Measurements from ENCODE around the gene TBC1D4.
A peak's percentile ranks its signal among the peaks of the same experiment; 100 is the strongest.
"Not testable (repeated sequence)": the region's sequence is repeated elsewhere in the genome, so short reads cannot be mapped to it uniquely, and the experiment has no call there.

Gene TBC1D4

DNA sequence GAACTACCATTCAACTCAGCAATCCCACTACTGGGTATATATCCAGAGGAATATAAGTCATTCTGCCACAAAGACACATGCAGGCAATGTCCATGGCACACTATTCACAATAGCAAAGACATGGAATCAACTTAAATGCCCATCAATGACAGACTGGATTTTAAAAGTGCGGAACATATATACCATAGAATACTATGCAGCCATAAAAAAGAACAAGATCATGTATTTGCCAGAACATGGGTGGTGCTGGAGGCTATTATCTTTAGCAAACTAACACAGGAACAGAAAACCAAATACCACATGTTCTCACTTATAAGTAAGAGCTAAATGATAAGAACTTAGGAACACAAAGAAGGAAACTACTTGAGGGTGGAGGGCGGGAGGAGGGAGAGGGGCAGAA lies 47.8 kb downstream of the TBC1D4 start:
- not testable (repeated sequence) for H2BK120ac ChIP-seq (ENCODE audit: low read depth, low read length); H4K8ac ChIP-seq (ENCODE audit: low read length); H2AK5ac ChIP-seq (ENCODE audit: low read length, severe bottlenecking); H4K91ac ChIP-seq (ENCODE audit: low read length); H3K27me3 ChIP-seq (ENCODE audit: control insufficient read depth in 1 of 2, insufficient read depth in 1 of 2, low read length in 2 of 2); H3K4me2 ChIP-seq (ENCODE audit: low read length, poor library complexity, severe bottlenecking); H3K4ac ChIP-seq (ENCODE audit: low read depth in 1 of 2, low read length in 2 of 2); H3K23ac ChIP-seq (ENCODE audit: low read length in 2 of 2); H3K4me3 ChIP-seq (ENCODE audit: insufficient read depth in 1 of 2, low read depth in 1 of 2, low read length in 2 of 2); H2BK15ac ChIP-seq (ENCODE audit: low read depth, poor library complexity, severe bottlenecking); H3K14ac ChIP-seq (ENCODE audit: low read length in 2 of 2); H2BK5ac ChIP-seq (ENCODE audit: low read depth, low read length, poor library complexity, severe bottlenecking); H3K27ac ChIP-seq (ENCODE audit: low read length, poor library complexity, severe bottlenecking); DNase-seq; H3K18ac ChIP-seq (ENCODE audit: low read depth in 1 of 2, low read length in 2 of 2); H3K36me3 ChIP-seq (ENCODE audit: control insufficient read depth in 1 of 2, insufficient read depth in 2 of 2, low read depth in 1 of 2, low read length in 2 of 2); H3K4me1 ChIP-seq (ENCODE audit: control insufficient read depth, insufficient read depth, low read depth, low read length); H2BK12ac ChIP-seq (ENCODE audit: low read length in 2 of 2); H3K9ac ChIP-seq (ENCODE audit: low read length); H3K79me1 ChIP-seq (replicated peaks; ENCODE audit: low read length, poor library complexity, severe bottlenecking); H3K9me3 ChIP-seq (ENCODE audit: control insufficient read depth, low read length); H2AFZ ChIP-seq (ENCODE audit: low read depth, low read length)
- WGBS = 93% methylated on average over 2 of the region's 2 CpGs

DNA sequence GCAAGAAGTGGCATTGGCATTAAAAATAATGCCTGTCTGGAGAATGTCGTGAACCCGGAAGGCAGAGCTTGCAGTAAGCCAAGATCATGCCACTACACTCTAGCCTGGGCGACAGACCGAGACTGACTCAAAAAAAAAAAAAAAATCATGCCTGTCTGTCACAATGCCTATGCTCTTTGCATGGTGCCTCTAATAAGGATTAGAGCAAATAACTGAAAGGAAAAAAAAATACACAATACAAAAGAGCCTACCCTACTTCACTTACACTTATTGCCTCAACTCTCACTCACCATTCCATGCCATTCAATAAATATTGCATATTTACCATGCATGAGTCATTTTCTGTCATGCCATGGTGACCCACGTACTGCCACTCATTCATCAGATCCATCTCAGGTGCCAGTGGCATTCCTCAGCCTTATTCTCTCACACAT lies 49.1 kb downstream of the TBC1D4 start:
- H3K79me1 ChIP-seq (replicated peaks; ENCODE audit: low read length, poor library complexity, severe bottlenecking) = peaks cover 5% of the 10 kb centered on the region
- H3K4me2 ChIP-seq (ENCODE audit: low read length, poor library complexity, severe bottlenecking) = no peak overlapping the region
- no peak overlapping the region for H3K27ac ChIP-seq (ENCODE audit: low read length, poor library complexity, severe bottlenecking)
- no peak overlapping the region for H2BK120ac ChIP-seq (ENCODE audit: low read depth, low read length)
- no peak overlapping the region for H3K4ac ChIP-seq (ENCODE audit: low read depth in 1 of 2, low read length in 2 of 2)
- H3K14ac ChIP-seq (ENCODE audit: low read length in 2 of 2) = no peak overlapping the region
- H4K8ac ChIP-seq (ENCODE audit: low read length) = no peak overlapping the region
- H3K23ac ChIP-seq (ENCODE audit: low read length in 2 of 2) = no peak overlapping the region
- H2AFZ ChIP-seq (ENCODE audit: low read depth, low read length) = no peak overlapping the region
- no peak overlapping the region for H3K9ac ChIP-seq (ENCODE audit: low read length)
- no peaks in the 10 kb centered on the region for H3K4me1 ChIP-seq (ENCODE audit: control insufficient read depth, insufficient read depth, low read depth, low read length)
- H3K4me3 ChIP-seq (ENCODE audit: insufficient read depth in 1 of 2, low read depth in 1 of 2, low read length in 2 of 2) = no peak overlapping the region
- H2BK12ac ChIP-seq (ENCODE audit: low read length in 2 of 2) = no peak overlapping the region
- H4K91ac ChIP-seq (ENCODE audit: low read length) = no peak overlapping the region
- H2BK5ac ChIP-seq (ENCODE audit: low read depth, low read length, poor library complexity, severe bottlenecking) = no peak overlapping the region
- peak overlapping the region in 1 of 2 experiments; percentile 33 for H3K18ac ChIP-seq (ENCODE audit: low read depth in 1 of 2, low read length in 2 of 2)
- H2AK5ac ChIP-seq (ENCODE audit: low read length, severe bottlenecking) = no peak overlapping the region
- H3K36me3 ChIP-seq (ENCODE audit: control insufficient read depth in 1 of 2, insufficient read depth in 2 of 2, low read depth in 1 of 2, low read length in 2 of 2) = no peaks in the 10 kb centered on the region
- 96% methylated on average over 5 of the region's 5 CpGs for WGBS
- no peaks in the 10 kb centered on the region for H3K9me3 ChIP-seq (ENCODE audit: control insufficient read depth, low read length)
- DNase-seq = no peak
- H3K27me3 ChIP-seq (ENCODE audit: control insufficient read depth in 1 of 2, insufficient read depth in 1 of 2, low read length in 2 of 2) = no peaks in the 10 kb centered on the region
- no peak overlapping the region for H2BK15ac ChIP-seq (ENCODE audit: low read depth, poor library complexity, severe bottlenecking)

DNA sequence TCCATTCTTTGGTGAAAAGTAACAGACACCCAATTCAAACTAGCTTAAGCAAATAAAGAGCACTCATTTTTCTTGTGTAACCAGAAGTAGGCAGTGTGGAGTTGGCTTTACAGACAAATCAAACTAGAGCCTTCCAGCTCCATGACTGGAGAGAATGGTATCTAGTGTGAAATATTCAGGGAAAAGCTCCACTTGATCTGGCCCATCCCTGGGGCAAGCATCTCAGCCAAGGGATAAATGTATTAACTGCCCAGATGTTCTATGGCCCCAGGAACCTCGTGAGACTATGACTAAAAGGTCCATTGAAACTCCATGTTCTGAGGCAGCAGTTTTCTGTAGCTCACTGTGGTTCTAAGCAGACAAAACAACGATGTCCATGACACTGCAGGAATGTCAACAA lies 49.9 kb downstream of the TBC1D4 start:
- Histone ChIP-seq H4K91ac (ENCODE audit: low read length) (no peak overlapping the region), H3K36me3 (ENCODE audit: control insufficient read depth in 1 of 2, insufficient read depth in 2 of 2, low read depth in 1 of 2, low read length in 2 of 2) (no peaks in the 10 kb centered on the region), H2BK12ac (ENCODE audit: low read length in 2 of 2) (no peak overlapping the region), H3K79me1 (replicated peaks; ENCODE audit: low read length, poor library complexity, severe bottlenecking) (peaks cover 5% of the 10 kb centered on the region), H3K4me1 (ENCODE audit: control insufficient read depth, insufficient read depth, low read depth, low read length) (no peaks in the 10 kb centered on the region), H2AFZ (ENCODE audit: low read depth, low read length) (no peak overlapping the region), H2BK15ac (ENCODE audit: low read depth, poor library complexity, severe bottlenecking) (no peak overlapping the region), H2AK5ac (ENCODE audit: low read length, severe bottlenecking) (no peak overlapping the region), H3K4me3 (ENCODE audit: insufficient read depth in 1 of 2, low read depth in 1 of 2, low read length in 2 of 2) (no peak overlapping the region), H3K4me2 (ENCODE audit: low read length, poor library complexity, severe bottlenecking) (no peak overlapping the region), H3K4ac (ENCODE audit: low read depth in 1 of 2, low read length in 2 of 2) (no peak overlapping the region), H4K8ac (ENCODE audit: low read length) (no peak overlapping the region), H3K27me3 (ENCODE audit: control insufficient read depth in 1 of 2, insufficient read depth in 1 of 2, low read length in 2 of 2) (no peaks in the 10 kb centered on the region), H3K18ac (ENCODE audit: low read depth in 1 of 2, low read length in 2 of 2) (no peak overlapping the region), H3K9me3 (ENCODE audit: control insufficient read depth, low read length) (no peaks in the 10 kb centered on the region), H2BK120ac (ENCODE audit: low read depth, low read length) (no peak overlapping the region), H2BK5ac (ENCODE audit: low read depth, low read length, poor library complexity, severe bottlenecking) (no peak overlapping the region), H3K23ac (ENCODE audit: low read length in 2 of 2) (no peak overlapping the region), H3K14ac (ENCODE audit: low read length in 2 of 2) (no peak overlapping the region), H3K27ac (ENCODE audit: low read length, poor library complexity, severe bottlenecking) (no peak overlapping the region), H3K9ac (ENCODE audit: low read length) (no peak overlapping the region)
- DNase-seq = peak; percentile 47
- WGBS = 73% methylated on average over 1 of the region's 2 CpGs

GRCh38 chr13:75430436-75431209 lies 51.3 kb downstream of the TBC1D4 start:
- H3K4me2 ChIP-seq (ENCODE audit: low read length, poor library complexity, severe bottlenecking) = no peak overlapping the region
- no peak overlapping the region for H2AK5ac ChIP-seq (ENCODE audit: low read length, severe bottlenecking)
- no peak overlapping the region for H2BK12ac ChIP-seq (ENCODE audit: low read length in 2 of 2)
- no peaks in the 10 kb centered on the region for H3K9me3 ChIP-seq (ENCODE audit: control insufficient read depth, low read length)
- H3K27me3 ChIP-seq (ENCODE audit: control insufficient read depth in 1 of 2, insufficient read depth in 1 of 2, low read length in 2 of 2) = no peaks in the 10 kb centered on the region
- no peak overlapping the region for H2BK120ac ChIP-seq (ENCODE audit: low read depth, low read length)
- no peaks in the 10 kb centered on the region for H3K36me3 ChIP-seq (ENCODE audit: control insufficient read depth in 1 of 2, insufficient read depth in 2 of 2, low read depth in 1 of 2, low read length in 2 of 2)
- 97% methylated on average over 8 of the region's 8 CpGs for WGBS
- no peak for DNase-seq
- H2AFZ ChIP-seq (ENCODE audit: low read depth, low read length) = no peak overlapping the region
- H3K4me1 ChIP-seq (ENCODE audit: control insufficient read depth, insufficient read depth, low read depth, low read length) = no peaks in the 10 kb centered on the region
- no peak overlapping the region for H3K27ac ChIP-seq (ENCODE audit: low read length, poor library complexity, severe bottlenecking)
- H3K4me3 ChIP-seq (ENCODE audit: insufficient read depth in 1 of 2, low read depth in 1 of 2, low read length in 2 of 2) = peak overlapping the region in 1 of 2 experiments; percentile 48
- H3K14ac ChIP-seq (ENCODE audit: low read length in 2 of 2) = no peak overlapping the region
- H2BK15ac ChIP-seq (ENCODE audit: low read depth, poor library complexity, severe bottlenecking) = no peak overlapping the region
- H3K79me1 ChIP-seq (replicated peaks; ENCODE audit: low read length, poor library complexity, severe bottlenecking) = peaks cover 5% of the 10 kb centered on the region
- no peak overlapping the region for H2BK5ac ChIP-seq (ENCODE audit: low read depth, low read length, poor library complexity, severe bottlenecking)
- H4K8ac ChIP-seq (ENCODE audit: low read length) = no peak overlapping the region
- H3K23ac ChIP-seq (ENCODE audit: low read length in 2 of 2) = no peak overlapping the region
- no peak overlapping the region for H3K4ac ChIP-seq (ENCODE audit: low read depth in 1 of 2, low read length in 2 of 2)
- H3K18ac ChIP-seq (ENCODE audit: low read depth in 1 of 2, low read length in 2 of 2) = no peak overlapping the region
- no peak overlapping the region for H4K91ac ChIP-seq (ENCODE audit: low read length)
- H3K9ac ChIP-seq (ENCODE audit: low read length) = peak overlapping the region; percentile 54
